HCT116 (cell line): ENCODE measurements around the gene NT5E. TPM values are rescaled to one million over a fixed set of nuclear protein-coding genes. Genes with fewer than 3 reads are reported as not detected.

Experiments used
- ATAC-seq: fragments of 200-7000 bp; cut with Tn5 transposase; 2 replicates; pipeline ENCODE4 v1.9.1; 2020; ENCODE audit warnings: mild to moderate bottlenecking, moderate library complexity
- BruUV-seq: library from RNA; stranded (reverse); fragments of 400-500 nt; replicated peaks from 2 replicates; lab custom pipeline; 2021; lab: Mats Ljungman, UMichigan
- CTCF ChIA-PET: fragments of 300-600 bp; sonication (Branson Sonifier 250); formaldehyde crosslinking; loops from one replicate; lab custom pipeline; 2021; ENCODE audit warnings: antibody characterized with exemption; lab: Charles Lee
- POLR2A ChIA-PET: fragments of 300-600, 350-600 bp; sonication (Branson Sonifier 250); formaldehyde crosslinking; loops from one replicate; lab custom pipeline; 2021; ENCODE audit warnings: antibody characterized with exemption; lab: Charles Lee
- RAD21 ChIA-PET, 2 experiments: fragments of 300-600 bp; sonication (Branson Sonifier 250); formaldehyde crosslinking; loops; one replicate each; lab custom pipeline; 2023; ENCODE audit warnings: low total read pairs in 2 of 2; ENCODE audit not compliant: uncharacterized antibody in 2 of 2, unreplicated experiment in 2 of 2, low non-redundant PET in 1 of 2; lab: Charles Lee
- DNase-seq: peaks from one replicate; pipeline ENCODE4 v3.0.0-alpha.2; 2010; ENCODE audit warnings: low read depth, low spot score
- H2AFZ ChIP-seq: fragments of 200-600 bp; shearing (Covaris generic), sonication (generic); 2 replicates; pipeline ENCODE4 v1.6.1; 2017; ENCODE audit warnings: low read depth, mixed run types, mixed read lengths, antibody characterized with exemption, low read length; ENCODE audit not compliant: poor library complexity, severe bottlenecking
- H3K27ac ChIP-seq: 2 replicates; pipeline ENCODE4 v1.5.1; 2012; ENCODE audit warnings: low read depth, low read length
- H3K27me3 ChIP-seq: fragments of 200-600 bp; sonication (generic); 2 replicates; pipeline ENCODE4 v1.6.1; 2016; ENCODE audit warnings: mixed run types, low read length, mixed read lengths; ENCODE audit not compliant: insufficient read depth
- H3K36me3 ChIP-seq, 2 experiments: fragments of 200-500 bp in 1 of 2; fragments of 200-600 bp in 1 of 2; sonication (Bioruptor generic) in 1 of 2; sonication (generic) in 1 of 2; 2 replicates each; pipeline versions ENCODE4 v1.5.1 to v1.6.1; 2014 to 2016; ENCODE audit warnings: low read length in 2 of 2, inconsistent platforms in 1 of 2, mixed read lengths in 1 of 2, mixed run types in 1 of 2; ENCODE audit not compliant: insufficient read depth in 2 of 2, control insufficient read depth in 1 of 2
- H3K4me1 ChIP-seq, 2 experiments: fragments of 200-600 bp in 1 of 2; sonication (generic) in 1 of 2; 2 replicates each; pipeline versions ENCODE4 v1.5.1 to v1.6.1; 2012 to 2017; ENCODE audit warnings: low read length in 2 of 2, inconsistent platforms in 1 of 2, mild to moderate bottlenecking in 1 of 2, mixed read lengths in 1 of 2, mixed run types in 1 of 2, moderate library complexity in 1 of 2; ENCODE audit not compliant: insufficient read depth in 2 of 2, control insufficient read depth in 1 of 2
- H3K4me2 ChIP-seq: fragments of 200-600 bp; sonication (generic); 2 replicates; pipeline ENCODE4 v1.6.1; 2017; ENCODE audit warnings: mixed run types, low read length, mixed read lengths
- H3K4me3 ChIP-seq, 2 experiments: fragments of 200-600 bp in 1 of 2; sonication (generic) in 1 of 2; replicated peaks in 1 of 2; 2 replicates each; pipeline ENCODE4 v1.5.1; 2011 to 2016; ENCODE audit warnings: low read length in 2 of 2, control low read depth in 1 of 2, low read depth in 1 of 2, mild to moderate bottlenecking in 1 of 2, mixed read lengths in 1 of 2, mixed run types in 1 of 2
- H3K79me2 ChIP-seq: fragments of 200-600 bp; sonication (generic); 2 replicates; pipeline ENCODE4 v1.6.1; 2017; ENCODE audit warnings: mild to moderate bottlenecking, mixed run types, low read length, moderate library complexity, mixed read lengths; ENCODE audit not compliant: insufficient read depth
- H3K9ac ChIP-seq: fragments of 200-600 bp; sonication (generic); 2 replicates; pipeline ENCODE4 v1.6.1; 2016; ENCODE audit warnings: low read length, mixed read lengths
- H3K9me2 ChIP-seq: fragments of 200-600 bp; sonication (generic), shearing (Covaris generic); 2 replicates; pipeline ENCODE4 v1.6.1; 2017; ENCODE audit warnings: mixed run types, mild to moderate bottlenecking, moderate library complexity; ENCODE audit not compliant: insufficient read depth
- H3K9me3 ChIP-seq, 2 experiments: fragments of 200-500 bp in 1 of 2; fragments of 200-600 bp in 1 of 2; sonication (Bioruptor generic) in 1 of 2; sonication (generic) in 1 of 2; 2 replicates each; pipeline ENCODE4 v1.6.1; 2014 to 2017; ENCODE audit warnings: low read length in 2 of 2, mixed read lengths in 2 of 2, inconsistent platforms in 1 of 2, low read depth in 1 of 2, mild to moderate bottlenecking in 1 of 2, mixed run types in 1 of 2, moderate library complexity in 1 of 2; ENCODE audit not compliant: control insufficient read depth in 1 of 2, insufficient read depth in 1 of 2
- H4K20me1 ChIP-seq: fragments of 200-600 bp; sonication (generic), shearing (Covaris generic); 2 replicates; pipeline ENCODE4 v1.6.1; 2017; ENCODE audit warnings: mixed run types, mild to moderate bottlenecking, moderate library complexity; ENCODE audit not compliant: insufficient read depth
- CBX3 ChIP-seq: IDR thresholded peaks from 2 replicates; pipeline ENCODE4 v1.6.1; 2012; ENCODE audit warnings: low read depth
- CEBPB ChIP-seq: IDR thresholded peaks from 2 replicates; pipeline ENCODE4 v1.6.1; 2012; ENCODE audit warnings: low read depth
- EGR1 ChIP-seq: IDR thresholded peaks from 2 replicates; pipeline ENCODE4 v1.6.1; 2012; ENCODE audit warnings: low read depth
- EZH2 ChIP-seq: fragments of 200-600 bp; sonication (generic); IDR thresholded peaks from 2 replicates; pipeline ENCODE4 v1.6.1; 2017; ENCODE audit warnings: antibody characterized with exemption, mixed run types
- EZH2phosphoT487 ChIP-seq: fragments of 200-600 bp; IDR thresholded peaks from 2 replicates; pipeline ENCODE4 v1.6.1; 2018; ENCODE audit warnings: antibody characterized with exemption, borderline replicate concordance
- FOSL1 ChIP-seq: IDR thresholded peaks from 2 replicates; pipeline ENCODE4 v1.6.1; 2012; ENCODE audit warnings: low read depth
- JUND ChIP-seq: IDR thresholded peaks from 2 replicates; pipeline ENCODE4 v1.6.1; 2012
- POLR2A ChIP-seq: IDR thresholded peaks from 2 replicates; pipeline ENCODE4 v1.7.0; 2011; ENCODE audit warnings: borderline replicate concordance; ENCODE audit not compliant: insufficient read depth, insufficient read length; ENCODE audit errors: extremely low read depth
- POLR2AphosphoS5 ChIP-seq: IDR thresholded peaks from 2 replicates; pipeline ENCODE4 v1.6.1; 2011; ENCODE audit warnings: mild to moderate bottlenecking, low read depth, low read length, moderate library complexity
- RAD21 ChIP-seq: IDR thresholded peaks from 2 replicates; pipeline ENCODE4 v1.6.1; 2012; ENCODE audit warnings: low read depth, mild to moderate bottlenecking
- SIN3A ChIP-seq: IDR thresholded peaks from 2 replicates; pipeline ENCODE4 v1.6.1; 2012; ENCODE audit warnings: low read depth
- SP1 ChIP-seq: IDR thresholded peaks from 2 replicates; pipeline ENCODE4 v1.6.1; 2012; ENCODE audit warnings: low read depth
- SRF ChIP-seq: IDR thresholded peaks from 2 replicates; pipeline ENCODE4 v1.6.1; 2012; ENCODE audit warnings: low read depth
- YY1 ChIP-seq: IDR thresholded peaks from 2 replicates; pipeline ENCODE4 v1.6.1; 2011; ENCODE audit warnings: low read length, low read depth, moderate library complexity, mild to moderate bottlenecking; ENCODE audit not compliant: insufficient replicate concordance; ENCODE audit errors: extremely low read depth
- ZFX ChIP-seq: fragments of 450-650 bp; IDR thresholded peaks from 2 replicates; pipeline ENCODE4 v1.6.1; 2017
- ZNF274 ChIP-seq: fragments of 200-500 bp; sonication (Bioruptor generic); IDR thresholded peaks from 2 replicates; pipeline ENCODE4 v1.6.1; 2014; ENCODE audit warnings: mild to moderate bottlenecking, low read depth, low read length, inconsistent platforms
- intact Hi-C: fragments of 100-400 bp; cut with micrococcal nuclease; formaldehyde crosslinking; loops from 2 replicates; pipeline ENCODE4 v1.10.0; 2022
- total RNA-seq: library from RNA; stranded (reverse); gene quantifications from one replicate; pipeline ENCODE4 v1.2.1, GENCODE V29; 2021; ENCODE audit not compliant: unreplicated experiment
- TF ChIP-seq, protein P1 (sequence below): IDR thresholded peaks from 2 replicates; pipeline ENCODE4 v1.6.1; 2011; ENCODE audit warnings: mild to moderate bottlenecking, low read length, moderate library complexity; ENCODE audit not compliant: insufficient replicate concordance; ENCODE audit errors: extremely low read depth
- TF ChIP-seq, protein P2 (sequence below), 3 experiments: fragments of 200-600 bp in 1 of 3; sonication (generic) in 1 of 3; IDR thresholded peaks in 2 of 3; conservative IDR thresholded peaks in 1 of 3; 2 replicates each; pipeline ENCODE4 v1.5.1; 2012 to 2017; ENCODE audit warnings: low read depth in 2 of 3, low read length in 2 of 3, antibody characterized with exemption in 1 of 3, borderline replicate concordance in 1 of 3, control low read depth in 1 of 3, mild to moderate bottlenecking in 1 of 3, mixed read lengths in 1 of 3, mixed run types in 1 of 3, moderate library complexity in 1 of 3; ENCODE audit not compliant: insufficient read depth in 1 of 3
- TF ChIP-seq, protein P3 (sequence below): IDR thresholded peaks from 2 replicates; pipeline ENCODE4 v1.6.1; 2012; ENCODE audit warnings: low read depth
- TF ChIP-seq, protein P4 (sequence below): IDR thresholded peaks from 2 replicates; pipeline ENCODE4 v1.6.1; 2012

NT5E gene
- total RNA-seq, 1 experiment from 2014 or later = 68.2 TPM

DNA sequence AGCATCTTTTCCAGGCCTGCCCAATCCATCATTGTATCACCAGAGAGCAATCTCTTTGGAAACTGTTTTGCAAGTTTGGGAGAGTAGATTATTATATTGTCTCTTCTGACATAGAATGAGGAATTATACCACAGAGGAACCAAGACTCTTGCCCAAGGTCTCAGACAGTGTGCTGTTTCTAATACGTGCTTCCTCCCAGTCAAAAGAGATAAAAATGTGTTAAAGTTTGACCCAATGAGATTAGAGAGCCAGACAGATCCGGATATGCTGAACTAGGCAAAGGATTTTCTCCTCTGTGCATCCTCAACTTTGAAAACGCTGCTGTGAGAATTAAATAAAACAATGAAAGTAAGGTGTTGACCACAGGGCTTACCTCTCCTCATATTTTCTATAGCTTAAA lies 18.6 kb upstream of the NT5E start (continued):
- TF ChIP-seq, protein P1, sequence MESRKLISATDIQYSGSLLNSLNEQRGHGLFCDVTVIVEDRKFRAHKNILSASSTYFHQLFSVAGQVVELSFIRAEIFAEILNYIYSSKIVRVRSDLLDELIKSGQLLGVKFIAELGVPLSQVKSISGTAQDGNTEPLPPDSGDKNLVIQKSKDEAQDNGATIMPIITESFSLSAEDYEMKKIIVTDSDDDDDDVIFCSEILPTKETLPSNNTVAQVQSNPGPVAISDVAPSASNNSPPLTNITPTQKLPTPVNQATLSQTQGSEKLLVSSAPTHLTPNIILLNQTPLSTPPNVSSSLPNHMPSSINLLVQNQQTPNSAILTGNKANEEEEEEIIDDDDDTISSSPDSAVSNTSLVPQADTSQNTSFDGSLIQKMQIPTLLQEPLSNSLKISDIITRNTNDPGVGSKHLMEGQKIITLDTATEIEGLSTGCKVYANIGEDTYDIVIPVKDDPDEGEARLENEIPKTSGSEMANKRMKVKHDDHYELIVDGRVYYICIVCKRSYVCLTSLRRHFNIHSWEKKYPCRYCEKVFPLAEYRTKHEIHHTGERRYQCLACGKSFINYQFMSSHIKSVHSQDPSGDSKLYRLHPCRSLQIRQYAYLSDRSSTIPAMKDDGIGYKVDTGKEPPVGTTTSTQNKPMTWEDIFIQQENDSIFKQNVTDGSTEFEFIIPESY = no peak
- TF ChIP-seq EZH2 (no peak), ZFX (no peak), POLR2A (no peak)

DNA sequence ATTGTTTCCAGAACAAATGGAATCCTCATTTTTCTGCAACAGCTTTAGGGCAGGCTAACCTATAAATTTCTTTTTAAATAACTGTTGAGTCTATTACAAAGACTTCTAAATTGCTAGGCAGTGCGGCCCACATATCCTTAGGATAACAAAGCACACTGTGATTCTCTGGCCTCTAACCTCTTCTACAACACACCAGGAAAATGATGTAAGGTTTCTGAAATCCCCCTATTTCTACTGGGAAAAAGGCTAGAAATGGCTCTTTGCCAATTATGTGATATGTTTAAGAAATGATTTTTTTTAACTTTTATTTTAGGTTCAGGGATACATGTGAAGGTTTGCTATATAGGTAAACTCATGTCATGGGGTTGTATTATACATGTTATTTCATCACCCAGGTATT lies 17.3 kb upstream of the NT5E start:
- Histone ChIP-seq H3K9ac (no peak overlapping the region), H3K4me1 (no peaks in the 10 kb centered on the region), H3K79me2 (no peaks in the 10 kb centered on the region), H3K36me3 (no peaks in the 10 kb centered on the region), H3K4me2 (no peak overlapping the region), H2AFZ (no peak overlapping the region), H3K27ac (no peak overlapping the region), H4K20me1 (no peaks in the 10 kb centered on the region), H3K27me3 (no peaks in the 10 kb centered on the region), H3K9me3 (peaks cover 0 to 7% of the 10 kb centered on the region in 2 experiments; a peak in 1 of 4 replicates), H3K9me2 (no peaks in the 10 kb centered on the region), H3K4me3 (no peak overlapping the region)
- intact Hi-C loops = no loop called here
- ChIA-PET CTCF (no interaction called here), POLR2A (interaction anchor here (0.9 to 1.0 kb wide), 2 partner anchors 17 to 211 kb away, joined by 3 to 5 read pairs; partner anchors contain the start of gene NT5E), RAD21 (no interaction called here)
- DNase-seq = no peak
- no TSS peak for BruUV-seq
- ATAC-seq = no peak
- no peak for TF ChIP-seq SRF
- TF ChIP-seq RAD21 = no peak
- TF ChIP-seq SIN3A = no peak
- no peak for TF ChIP-seq FOSL1
- TF ChIP-seq CEBPB = no peak
- TF ChIP-seq ZFX = no peak
- no peak for TF ChIP-seq POLR2A
- TF ChIP-seq, protein P2, sequence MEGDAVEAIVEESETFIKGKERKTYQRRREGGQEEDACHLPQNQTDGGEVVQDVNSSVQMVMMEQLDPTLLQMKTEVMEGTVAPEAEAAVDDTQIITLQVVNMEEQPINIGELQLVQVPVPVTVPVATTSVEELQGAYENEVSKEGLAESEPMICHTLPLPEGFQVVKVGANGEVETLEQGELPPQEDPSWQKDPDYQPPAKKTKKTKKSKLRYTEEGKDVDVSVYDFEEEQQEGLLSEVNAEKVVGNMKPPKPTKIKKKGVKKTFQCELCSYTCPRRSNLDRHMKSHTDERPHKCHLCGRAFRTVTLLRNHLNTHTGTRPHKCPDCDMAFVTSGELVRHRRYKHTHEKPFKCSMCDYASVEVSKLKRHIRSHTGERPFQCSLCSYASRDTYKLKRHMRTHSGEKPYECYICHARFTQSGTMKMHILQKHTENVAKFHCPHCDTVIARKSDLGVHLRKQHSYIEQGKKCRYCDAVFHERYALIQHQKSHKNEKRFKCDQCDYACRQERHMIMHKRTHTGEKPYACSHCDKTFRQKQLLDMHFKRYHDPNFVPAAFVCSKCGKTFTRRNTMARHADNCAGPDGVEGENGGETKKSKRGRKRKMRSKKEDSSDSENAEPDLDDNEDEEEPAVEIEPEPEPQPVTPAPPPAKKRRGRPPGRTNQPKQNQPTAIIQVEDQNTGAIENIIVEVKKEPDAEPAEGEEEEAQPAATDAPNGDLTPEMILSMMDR (IDR thresholded peaks at IDR 0.05 in 2 of 3, conservative IDR thresholded peaks at IDR 0.05 in 1 of 3; ENCODE audit: borderline replicate concordance in 1 of 3, insufficient read depth in 1 of 3, low read depth in 2 of 3, low read length in 2 of 3) = no peak
- no peak for TF ChIP-seq JUND
- TF ChIP-seq CBX3 = no peak
- TF ChIP-seq ZNF274 = no peak
- no peak for TF ChIP-seq EGR1
- no peak for TF ChIP-seq EZH2phosphoT487
- TF ChIP-seq, protein P3, sequence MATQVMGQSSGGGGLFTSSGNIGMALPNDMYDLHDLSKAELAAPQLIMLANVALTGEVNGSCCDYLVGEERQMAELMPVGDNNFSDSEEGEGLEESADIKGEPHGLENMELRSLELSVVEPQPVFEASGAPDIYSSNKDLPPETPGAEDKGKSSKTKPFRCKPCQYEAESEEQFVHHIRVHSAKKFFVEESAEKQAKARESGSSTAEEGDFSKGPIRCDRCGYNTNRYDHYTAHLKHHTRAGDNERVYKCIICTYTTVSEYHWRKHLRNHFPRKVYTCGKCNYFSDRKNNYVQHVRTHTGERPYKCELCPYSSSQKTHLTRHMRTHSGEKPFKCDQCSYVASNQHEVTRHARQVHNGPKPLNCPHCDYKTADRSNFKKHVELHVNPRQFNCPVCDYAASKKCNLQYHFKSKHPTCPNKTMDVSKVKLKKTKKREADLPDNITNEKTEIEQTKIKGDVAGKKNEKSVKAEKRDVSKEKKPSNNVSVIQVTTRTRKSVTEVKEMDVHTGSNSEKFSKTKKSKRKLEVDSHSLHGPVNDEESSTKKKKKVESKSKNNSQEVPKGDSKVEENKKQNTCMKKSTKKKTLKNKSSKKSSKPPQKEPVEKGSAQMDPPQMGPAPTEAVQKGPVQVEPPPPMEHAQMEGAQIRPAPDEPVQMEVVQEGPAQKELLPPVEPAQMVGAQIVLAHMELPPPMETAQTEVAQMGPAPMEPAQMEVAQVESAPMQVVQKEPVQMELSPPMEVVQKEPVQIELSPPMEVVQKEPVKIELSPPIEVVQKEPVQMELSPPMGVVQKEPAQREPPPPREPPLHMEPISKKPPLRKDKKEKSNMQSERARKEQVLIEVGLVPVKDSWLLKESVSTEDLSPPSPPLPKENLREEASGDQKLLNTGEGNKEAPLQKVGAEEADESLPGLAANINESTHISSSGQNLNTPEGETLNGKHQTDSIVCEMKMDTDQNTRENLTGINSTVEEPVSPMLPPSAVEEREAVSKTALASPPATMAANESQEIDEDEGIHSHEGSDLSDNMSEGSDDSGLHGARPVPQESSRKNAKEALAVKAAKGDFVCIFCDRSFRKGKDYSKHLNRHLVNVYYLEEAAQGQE = no peak
- TF ChIP-seq SP1 = no peak
- TF ChIP-seq YY1 = no peak
- no peak for TF ChIP-seq POLR2AphosphoS5
- TF ChIP-seq, protein P4, sequence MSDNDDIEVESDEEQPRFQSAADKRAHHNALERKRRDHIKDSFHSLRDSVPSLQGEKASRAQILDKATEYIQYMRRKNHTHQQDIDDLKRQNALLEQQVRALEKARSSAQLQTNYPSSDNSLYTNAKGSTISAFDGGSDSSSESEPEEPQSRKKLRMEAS = no peak
